ENCODE results near the gene LMAN1L.

The LMAN1L gene

DNA sequence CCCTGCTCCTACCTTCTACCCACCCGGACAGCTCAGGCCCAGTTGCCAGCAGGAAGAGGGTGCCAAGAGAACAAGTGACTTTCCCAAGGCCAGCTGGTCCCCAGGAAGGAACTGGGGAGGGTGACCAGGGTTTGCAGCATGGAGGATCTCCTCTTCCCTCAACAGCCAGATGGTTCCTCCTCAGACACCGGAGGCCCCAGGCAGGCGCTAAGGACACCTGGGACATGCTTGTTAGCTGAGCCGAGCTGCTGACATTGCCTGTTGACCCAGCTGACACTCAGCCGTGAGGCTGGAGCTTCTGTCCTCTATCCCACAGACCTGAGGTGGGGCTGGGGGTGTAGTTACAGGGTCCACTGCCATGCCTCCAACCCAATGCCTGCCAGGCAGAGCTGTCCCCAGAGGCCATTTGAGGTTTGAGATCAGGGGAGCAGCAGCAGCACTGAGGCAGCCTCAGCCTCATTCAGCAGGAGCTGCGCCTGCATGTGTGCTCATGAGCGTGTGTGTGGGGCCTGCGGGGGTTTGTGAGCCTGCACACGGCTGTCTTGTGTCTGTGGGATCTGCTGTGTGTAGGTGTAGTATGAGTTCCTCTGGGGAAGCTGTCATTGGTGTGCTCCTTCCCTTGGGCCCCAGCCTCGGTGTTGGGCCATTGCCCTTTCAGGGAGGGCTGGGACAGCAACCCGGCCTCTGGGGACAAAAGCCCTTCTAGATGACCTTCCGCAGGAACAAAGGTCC is 20.9 kb downstream of the LMAN1L start:
- in situ Hi-C loops (cut with HindIII; ENCODE audit: low sequenced_read_pairs) = no loop called here

DNA sequence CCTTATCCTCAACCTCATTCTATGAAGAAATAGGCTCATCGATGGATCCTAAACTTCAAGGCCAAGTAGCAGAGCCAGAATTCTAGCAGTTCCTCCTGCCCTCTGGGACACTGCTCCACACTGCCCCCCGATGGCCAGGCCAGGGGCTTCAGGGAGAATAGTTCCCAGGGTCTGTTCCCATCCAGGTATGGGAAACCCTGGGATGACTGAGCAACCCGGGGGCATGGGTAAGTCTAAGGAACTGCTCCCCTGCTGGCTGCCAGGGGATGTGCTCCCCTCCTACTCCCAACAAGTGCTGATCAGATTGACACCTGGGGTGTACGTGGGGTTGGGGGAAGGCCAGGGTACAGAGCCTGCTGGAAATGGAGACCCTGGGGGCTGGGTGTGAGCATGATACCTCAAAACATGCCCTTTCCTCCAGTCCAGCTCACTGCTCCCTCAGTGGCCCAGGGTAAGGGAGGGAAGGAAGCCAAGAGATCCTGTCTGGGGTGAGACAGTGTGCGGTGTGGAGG is 22.7 kb downstream of the LMAN1L start:
- in situ Hi-C loops (cut with HindIII; ENCODE audit: low sequenced_read_pairs) = no loop called here

DNA sequence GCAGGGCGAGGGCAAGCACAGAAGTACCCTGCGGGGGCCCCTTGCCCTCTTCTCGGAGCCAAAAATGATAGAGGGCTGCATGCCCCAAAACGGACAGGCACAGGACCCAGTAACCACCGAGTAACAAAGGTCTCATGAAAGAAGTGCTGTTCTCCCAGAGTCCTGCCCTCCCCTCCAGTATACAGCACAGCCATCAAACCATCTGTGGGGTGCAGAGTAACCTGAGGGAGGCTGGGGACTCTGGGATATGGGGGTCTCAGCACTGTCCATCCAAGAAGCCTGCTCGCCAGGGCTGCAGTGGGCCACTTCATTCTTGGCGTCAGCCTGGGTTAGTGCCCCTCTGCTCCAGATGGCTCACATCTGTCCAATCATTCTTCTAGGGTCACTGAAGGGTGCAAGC is 24.2 kb downstream of the LMAN1L start:
- in situ Hi-C loops (cut with HindIII; ENCODE audit: low sequenced_read_pairs) = no loop called here

DNA sequence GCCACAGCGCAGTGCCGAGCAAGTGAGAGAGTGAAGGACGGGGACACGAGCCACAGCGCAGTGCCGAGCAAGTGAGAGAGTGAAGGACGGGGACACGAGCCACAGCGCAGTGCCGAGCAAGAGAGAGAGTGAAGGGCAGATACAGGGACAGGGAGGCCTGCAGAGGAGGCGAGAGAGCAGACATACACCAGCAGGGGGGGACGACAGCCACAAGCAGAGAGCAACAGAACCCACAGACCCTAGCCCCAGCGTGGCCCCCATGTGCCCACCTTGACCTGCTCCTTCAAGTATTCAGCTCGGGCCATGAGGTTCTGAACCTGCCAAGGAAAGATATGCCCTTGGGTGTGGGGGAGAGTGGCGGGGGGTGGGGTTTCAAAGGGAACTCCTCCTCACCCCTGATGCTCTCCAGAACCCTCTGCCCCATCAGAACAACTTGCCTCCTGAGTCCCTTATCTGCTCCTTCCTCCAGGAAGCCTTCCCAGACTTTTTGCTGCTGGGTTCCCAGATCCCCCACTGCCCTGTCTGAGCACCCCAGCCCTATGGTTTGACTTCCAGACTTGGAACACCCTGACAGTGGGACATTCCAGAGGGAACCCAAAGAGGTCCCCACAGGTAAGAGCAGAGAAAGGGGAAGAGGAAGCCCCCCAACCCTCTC is 25.0 kb downstream of the LMAN1L start:
- in situ Hi-C loops (cut with HindIII; ENCODE audit: low sequenced_read_pairs) = no loop called here

DNA sequence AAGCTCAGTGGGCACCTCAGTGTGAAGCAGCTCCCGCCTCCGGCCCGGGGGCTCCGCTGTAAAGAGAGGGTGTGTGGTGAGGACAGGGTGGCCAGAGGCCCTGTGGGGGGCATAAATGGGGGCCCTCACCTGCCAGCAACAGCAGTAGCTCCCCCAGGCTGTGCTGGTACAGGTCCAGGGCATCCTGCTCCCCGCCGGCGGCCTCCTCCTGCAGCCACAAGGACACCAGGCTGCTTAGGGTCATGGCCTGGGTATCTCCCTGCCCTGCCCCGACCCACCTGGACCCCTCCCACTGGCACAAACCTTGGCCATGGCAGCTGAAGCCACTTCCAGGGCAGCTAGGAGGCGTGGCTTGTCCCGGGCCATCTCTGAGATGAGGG is 25.5 kb downstream of the LMAN1L start:
- in situ Hi-C loops (cut with HindIII; ENCODE audit: low sequenced_read_pairs) = no loop called here

DNA sequence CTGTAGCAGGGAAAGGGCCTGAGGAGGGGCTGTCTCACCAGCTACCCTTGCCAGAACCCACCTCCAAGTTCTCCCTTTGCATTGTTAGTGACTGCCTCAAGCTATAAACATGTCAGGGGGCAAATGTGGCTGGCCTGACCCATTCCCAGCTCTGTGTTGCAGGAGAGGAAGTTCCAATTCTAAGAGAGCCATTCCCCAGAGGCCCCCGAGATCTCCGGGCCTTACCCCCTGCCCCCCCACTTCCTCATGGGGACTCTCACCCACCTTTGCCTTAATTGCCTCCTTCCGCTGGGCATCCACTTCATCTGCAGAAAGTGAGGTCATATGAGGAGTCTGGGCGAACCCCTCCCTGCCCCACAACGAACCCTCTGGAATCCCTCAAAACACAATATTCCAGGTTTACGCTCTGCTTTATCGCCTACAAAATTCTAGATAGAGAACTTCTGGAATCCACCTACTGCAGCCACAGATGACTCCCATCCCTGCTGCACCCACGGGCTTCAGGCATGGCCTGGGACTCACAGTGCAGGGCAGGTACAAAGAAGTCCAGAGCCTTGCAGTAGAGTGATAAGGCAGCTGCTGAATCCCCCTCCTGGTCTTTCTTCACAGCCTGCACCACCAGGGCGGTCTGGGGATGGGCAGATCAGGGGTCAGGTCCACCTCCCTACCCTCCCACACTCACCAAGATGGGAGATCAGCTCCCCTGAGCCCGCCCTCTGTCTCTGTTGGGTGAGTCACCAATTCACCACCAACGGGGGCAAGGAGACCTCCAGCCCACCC is 26.3 kb downstream of the LMAN1L start:
- in situ Hi-C loops (cut with HindIII; ENCODE audit: low sequenced_read_pairs) = no loop called here

DNA sequence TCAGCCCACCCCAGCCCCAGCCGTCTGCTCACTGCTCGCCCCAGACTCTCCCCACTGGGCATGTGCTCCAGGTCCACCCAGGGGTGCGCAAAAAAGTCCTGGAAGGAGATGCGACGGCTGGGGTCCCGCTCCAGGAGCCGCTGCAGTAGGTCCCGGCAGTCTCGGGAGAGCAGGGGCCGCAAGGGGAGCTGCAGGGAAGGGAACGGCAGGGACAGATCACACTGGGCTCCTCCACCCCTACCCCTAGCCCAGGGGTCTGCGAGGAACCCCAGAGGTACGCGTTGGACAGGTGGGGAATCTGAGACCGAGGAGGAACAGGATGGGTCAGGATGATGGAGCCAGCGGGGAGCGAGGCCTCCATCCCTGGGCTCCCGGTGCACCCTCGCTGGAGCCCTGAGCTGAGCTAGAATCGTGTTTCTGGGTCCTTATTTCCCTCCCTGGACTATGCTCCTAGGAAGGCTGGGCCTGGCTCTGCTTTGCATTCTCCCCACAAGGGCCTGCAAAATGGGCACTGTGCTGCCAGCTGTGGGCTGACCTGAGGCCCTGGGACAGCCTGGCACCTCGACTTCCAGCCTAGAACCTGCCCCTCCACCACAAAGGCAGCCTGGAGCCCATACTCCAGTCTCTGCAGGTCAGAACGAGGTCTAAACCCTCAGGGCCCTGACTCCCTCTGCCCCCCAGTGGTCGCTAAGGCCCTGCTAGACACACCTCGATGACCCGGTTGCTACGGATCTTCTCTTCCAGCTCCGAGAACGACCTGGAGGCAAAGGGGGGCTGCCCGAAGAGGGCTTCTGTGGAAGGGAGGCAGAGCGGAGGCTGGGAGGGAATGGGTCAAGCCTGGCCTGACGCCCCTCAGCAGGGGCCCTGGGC is 27.1 kb downstream of the LMAN1L start:
- in situ Hi-C loops (cut with HindIII; ENCODE audit: low sequenced_read_pairs) = no loop called here

DNA sequence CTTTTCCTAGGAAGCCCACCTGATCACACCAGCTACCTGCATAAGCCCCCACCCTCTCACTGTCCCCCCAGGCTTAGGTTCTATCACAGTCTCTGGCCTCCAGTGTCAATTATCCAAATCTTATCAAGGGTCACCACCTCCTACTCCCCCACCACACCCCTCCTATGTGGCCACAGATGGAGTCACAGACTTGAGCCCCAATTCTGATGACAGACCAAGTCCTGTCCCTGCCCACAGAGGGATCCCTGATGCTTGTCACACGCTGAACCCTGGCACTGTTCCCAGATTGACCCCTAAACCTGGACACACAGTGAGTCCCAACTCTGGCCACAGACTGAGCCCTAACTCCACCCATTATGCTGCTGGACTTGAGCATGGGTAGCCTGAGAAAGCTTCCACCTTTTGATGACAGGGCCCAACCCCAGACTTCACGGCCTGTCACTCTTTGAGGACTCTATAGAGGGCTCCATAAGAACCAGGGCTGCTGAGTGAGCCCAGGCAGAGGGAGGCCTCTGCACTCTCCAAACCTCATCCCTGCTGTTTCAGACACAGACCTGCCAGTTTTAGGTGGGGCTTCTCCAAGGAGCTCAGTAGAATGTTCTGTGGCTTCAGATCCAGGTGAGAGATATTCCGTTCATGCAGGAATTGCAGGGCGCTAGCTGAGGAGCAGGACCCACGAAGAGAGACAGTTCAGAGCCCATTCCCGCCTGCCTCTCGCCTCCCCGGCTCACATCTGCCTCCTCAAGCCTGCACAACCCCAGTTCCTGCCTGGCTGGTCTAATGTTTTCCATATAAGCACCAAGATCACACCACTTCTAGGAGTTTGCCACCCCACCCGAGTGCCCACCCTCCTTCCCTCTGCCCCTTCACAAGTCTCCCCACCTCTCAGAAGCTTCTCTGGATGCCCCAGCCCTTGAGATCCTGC is 28.5 kb downstream of the LMAN1L start:
- in situ Hi-C loops (cut with HindIII; ENCODE audit: low sequenced_read_pairs) = no loop called here

DNA sequence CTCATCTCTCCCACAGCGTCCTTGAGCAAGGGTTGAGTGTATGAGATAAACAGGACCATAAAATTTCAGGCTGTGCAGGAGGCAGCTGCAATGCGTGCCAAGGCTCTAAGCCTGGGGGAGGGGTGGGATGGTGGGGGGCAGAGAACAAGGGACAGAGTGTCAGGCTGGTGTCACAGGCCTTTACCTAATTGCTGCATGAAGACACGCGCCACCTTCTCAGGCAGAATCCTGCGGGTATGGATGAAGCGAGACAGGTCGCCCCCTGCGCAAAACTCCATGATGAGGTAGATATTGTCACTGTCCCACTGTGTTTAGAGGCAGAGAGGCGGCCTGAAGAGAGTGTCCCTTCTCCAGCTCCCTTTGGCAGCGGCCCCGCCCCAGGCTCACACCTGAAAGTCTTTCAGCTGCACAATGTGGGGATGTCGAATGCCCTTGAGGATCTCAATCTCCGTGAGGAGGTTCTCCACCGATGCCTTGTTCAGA is 29.3 kb downstream of the LMAN1L start:
- in situ Hi-C loops (cut with HindIII; ENCODE audit: low sequenced_read_pairs) = no loop called here

DNA sequence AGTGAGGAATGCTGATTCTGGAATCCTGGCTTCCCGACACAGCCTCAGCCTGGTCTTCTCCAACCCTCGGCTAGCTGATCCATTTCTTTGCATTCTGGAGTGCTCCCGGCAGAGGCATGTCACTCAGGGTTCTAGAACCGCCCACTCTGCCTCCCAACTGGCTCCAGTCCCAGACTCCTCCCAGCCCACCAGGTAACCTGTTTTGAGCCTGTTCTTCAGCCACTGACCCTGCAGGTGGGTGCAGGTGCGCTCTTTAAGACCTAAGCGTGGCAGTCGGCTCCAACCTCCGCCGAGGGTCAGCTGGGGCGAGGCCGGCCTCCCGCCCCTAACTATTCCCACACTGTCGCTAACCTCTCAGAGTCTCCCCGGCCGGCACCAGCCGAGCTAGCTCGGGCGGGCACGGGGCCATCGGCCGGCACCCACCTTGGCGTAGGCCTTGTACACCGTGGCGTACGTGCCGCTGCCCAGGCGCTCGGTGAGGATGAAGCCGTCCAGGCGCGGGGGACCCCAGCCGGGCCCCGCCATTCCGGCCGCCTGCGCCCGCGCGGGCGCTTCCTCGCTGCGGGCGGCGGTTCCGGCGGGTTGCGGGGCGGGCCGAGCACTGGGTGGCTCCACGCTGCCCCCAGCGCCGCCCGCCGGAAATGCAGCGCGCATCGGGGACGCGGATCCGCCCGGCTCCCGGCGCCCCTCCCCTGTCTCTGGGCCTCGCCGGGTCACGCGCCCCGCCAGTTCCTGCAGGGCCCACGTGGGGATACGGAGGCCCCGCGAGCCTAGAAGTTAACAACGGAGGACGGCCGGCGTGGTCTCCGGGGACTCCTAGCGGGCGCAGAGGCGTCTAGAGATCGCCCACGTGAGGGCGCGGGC is 30.2 kb downstream of the LMAN1L start, which contains the start of gene ULK3:
ULK3 (minus strand) TSS at position 576 of the 864 bp plus-strand sequence; CDS start at position 525, 51 bp downstream.
- in situ Hi-C loops (cut with HindIII; ENCODE audit: low sequenced_read_pairs) = no loop called here

DNA sequence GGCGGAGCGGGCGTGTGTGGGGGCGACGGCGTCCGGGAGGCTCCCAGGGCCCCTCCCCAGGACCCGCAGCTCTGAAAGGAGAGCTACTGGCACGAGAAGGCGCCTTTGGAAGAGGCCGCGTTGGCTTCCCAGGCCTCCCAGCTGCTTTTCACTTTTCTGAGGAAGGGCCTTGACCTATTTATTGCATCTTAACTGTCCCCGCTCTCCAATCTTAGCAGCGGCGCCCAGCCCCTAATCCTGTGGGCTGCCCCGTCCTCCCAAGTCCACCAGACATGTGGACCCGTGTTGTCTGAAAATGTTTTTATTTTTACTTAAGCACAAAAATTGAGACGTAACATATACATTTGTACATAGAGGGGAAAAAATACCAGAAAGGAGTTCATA is 30.8 kb downstream of the LMAN1L start:
- in situ Hi-C loops (cut with HindIII; ENCODE audit: low sequenced_read_pairs) = no loop called here

DNA sequence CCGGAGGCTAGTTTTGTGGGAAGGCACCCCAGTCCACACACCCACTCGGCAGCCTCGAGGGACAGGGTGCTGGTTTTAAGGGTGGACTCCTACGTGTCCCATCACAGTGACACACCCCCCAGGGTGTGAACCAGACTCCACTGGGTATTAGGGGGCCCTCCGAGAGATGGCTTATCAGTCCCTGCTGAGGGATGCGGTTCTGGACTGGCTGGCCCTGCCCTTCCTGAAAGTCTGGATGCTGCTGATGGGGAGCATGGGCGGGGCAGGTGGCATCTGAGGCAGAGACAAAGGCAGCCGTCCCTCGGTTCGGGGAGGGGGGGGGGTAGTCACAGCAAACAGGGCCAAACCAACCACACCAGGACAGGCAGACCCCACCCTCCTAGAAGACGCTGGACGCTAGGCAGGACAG is 31.3 kb downstream of the LMAN1L start:
- in situ Hi-C loops (cut with HindIII; ENCODE audit: low sequenced_read_pairs) = no loop called here

DNA sequence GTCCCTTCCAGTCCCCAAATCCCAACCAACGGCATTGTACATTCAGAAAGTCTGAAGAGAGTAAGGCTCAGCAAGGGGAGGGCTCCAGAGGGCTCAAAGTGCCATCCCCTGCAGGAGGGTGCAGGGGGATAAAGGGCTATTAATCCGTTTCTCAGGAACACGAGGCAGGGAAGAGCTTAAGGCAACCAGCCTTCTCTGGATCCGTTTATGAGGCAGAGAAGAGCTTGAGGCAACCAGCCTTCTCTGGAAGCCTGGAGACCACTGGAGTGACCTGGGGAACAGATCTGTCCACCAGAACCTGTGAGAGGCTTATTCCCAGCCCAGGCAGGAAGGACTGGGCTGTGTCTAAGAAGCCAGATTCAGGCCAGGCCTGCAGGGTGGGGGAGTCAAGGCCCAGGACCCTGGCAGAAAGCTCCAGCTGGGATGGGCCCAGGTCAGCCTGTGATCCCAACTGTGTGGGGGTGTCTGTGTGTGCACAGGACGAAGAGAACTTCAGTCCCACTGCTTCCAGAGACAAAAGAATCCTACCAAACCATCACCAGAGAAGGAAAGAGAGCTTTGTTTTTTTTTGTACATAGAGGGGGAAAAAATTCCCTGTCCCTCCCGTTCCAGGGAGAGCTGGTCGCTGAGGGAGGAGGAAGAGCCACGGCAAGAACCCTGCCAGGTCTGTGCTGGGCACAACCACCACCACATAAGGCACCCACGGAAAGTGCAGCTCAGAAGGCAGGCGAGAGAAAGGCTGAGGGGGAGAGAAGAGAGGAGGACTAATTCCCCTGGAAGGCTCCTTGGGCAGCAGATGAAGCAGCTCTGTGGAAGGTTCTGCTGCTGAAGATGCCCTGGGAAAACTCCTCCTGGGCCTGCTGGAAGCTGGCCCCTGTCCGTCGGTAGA is 31.9 kb downstream of the LMAN1L start:
- in situ Hi-C loops (cut with HindIII; ENCODE audit: low sequenced_read_pairs) = no loop called here

DNA sequence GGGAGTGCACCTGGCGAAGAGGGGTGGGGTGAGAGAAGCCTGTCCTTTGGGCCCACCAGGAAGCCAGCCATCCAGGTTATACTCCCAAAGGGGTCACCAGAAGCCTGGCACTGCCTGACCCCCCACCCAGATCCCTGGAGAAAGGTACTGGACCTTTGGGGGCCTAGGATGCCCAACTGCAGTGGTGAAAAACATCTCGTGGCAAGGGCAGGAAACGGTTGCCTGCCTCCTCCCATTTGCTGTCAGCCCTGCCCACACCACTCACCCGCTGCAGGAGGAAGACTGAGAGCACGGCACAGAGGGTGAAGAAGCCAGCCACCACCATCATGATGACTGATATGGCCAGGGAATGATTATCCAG is 32.6 kb downstream of the LMAN1L start:
- in situ Hi-C loops (cut with HindIII; ENCODE audit: low sequenced_read_pairs) = no loop called here

DNA sequence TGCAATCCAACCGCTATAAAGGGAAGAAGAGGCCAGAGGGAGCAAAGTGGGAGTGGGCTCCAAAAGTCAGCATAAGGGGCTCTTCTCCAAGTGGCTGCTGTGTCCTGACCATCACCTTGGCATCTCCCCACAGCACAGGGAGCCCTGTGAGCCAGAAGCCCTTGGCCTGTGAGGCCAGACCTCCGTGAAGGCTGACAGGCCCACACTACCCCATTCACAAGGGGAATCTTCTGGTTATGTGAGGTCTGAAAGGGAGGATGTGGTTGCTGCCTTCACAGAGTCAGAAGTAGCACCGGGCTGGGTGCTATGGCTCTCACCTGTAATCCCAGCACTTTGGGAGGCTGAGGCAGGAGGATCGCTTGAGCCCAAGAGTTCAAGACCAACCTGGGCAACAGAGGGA is 32.9 kb downstream of the LMAN1L start:
- in situ Hi-C loops (cut with HindIII; ENCODE audit: low sequenced_read_pairs) = no loop called here

DNA sequence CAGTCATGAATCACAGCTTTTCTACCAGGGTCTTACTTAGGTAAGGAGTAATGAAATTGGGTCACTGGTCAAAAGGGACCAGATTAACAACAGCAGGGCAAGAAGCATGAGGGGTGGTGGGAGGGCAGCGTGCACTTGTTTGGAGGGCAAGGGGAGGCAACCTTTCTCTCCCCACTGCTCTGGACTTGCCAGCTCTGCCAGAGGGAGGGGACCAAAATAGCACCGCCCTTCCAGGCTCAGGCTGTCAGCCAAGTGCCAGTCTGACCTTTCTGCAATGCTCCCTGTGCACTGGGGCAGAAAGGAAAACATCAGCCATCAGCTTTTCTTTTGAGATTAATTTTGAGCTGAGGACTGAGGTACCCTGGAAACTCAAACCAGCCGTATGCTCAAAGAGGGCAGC is 34.8 kb downstream of the LMAN1L start:
- in situ Hi-C loops (cut with HindIII; ENCODE audit: low sequenced_read_pairs) = no loop called here

DNA sequence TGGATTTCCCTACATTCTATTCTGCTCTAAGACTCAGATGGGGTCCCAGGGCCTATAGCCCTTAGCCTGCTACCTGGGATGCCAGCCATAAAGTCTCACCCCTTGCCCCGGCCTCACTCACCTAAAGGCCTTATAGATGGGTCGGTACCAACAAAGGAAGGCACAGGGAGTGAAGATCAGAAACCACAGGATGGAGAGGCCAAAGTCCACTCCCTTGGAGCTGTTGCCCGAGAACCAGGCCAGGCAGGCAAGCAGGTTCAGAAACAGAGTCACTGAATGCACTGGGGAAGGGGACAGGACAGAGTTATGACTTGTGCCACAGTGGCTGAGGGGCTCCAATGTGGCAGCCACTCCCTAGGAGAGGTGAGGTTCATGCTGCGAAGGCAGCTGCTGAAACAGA is 37.8 kb downstream of the LMAN1L start:
- in situ Hi-C loops (cut with HindIII; ENCODE audit: low sequenced_read_pairs) = loop anchor here (5.0 kb wide), 3 partner anchors 33 to 73 kb away; partner anchors contain the start of gene FAM219B

Measured in endothelial cell of hepatic sinusoid (primary cell).